H9 (cell line): Measurements from ENCODE around the gene COL5A3. TPM values are rescaled to one million over a fixed set of nuclear protein-coding genes. Genes with fewer than 3 reads are reported as not detected.
A peak's percentile ranks its signal among the peaks of the same experiment; 100 is the strongest.

ENCODE experiments used
- DNase-seq: peaks from one replicate; pipeline ENCODE4 v3.0.0-alpha.2; 2017
- H2AFZ ChIP-seq: one replicate; pipeline ENCODE4 v1.6.1; 2013; ENCODE audit warnings: mild to moderate bottlenecking, low read length, control low read depth, moderate library complexity
- H2AK5ac ChIP-seq: 2 replicates; pipeline ENCODE4 v1.6.1; 2013; ENCODE audit warnings: low read length, control low read depth, mixed read lengths; ENCODE audit not compliant: insufficient read length
- H2BK120ac ChIP-seq: one replicate; pipeline ENCODE4 v1.6.1; 2013; ENCODE audit warnings: low read depth, mild to moderate bottlenecking, low read length, control low read depth, inconsistent platforms; ENCODE audit not compliant: poor library complexity, severe bottlenecking
- H2BK12ac ChIP-seq: 2 replicates; pipeline ENCODE4 v1.6.1; 2013; ENCODE audit warnings: low read length, control low read depth, mixed read lengths, low read depth; ENCODE audit not compliant: insufficient read length
- H2BK15ac ChIP-seq: 2 replicates; pipeline ENCODE4 v1.6.1; 2013; ENCODE audit warnings: low read depth, low read length, control low read depth
- H2BK20ac ChIP-seq: one replicate; pipeline ENCODE4 v1.6.1; 2013; ENCODE audit warnings: low read depth, mild to moderate bottlenecking, low read length, control low read depth, inconsistent platforms; ENCODE audit not compliant: poor library complexity, severe bottlenecking
- H2BK5ac ChIP-seq: 2 replicates; pipeline ENCODE4 v1.6.1; 2013; ENCODE audit warnings: low read length, control low read depth, mixed read lengths; ENCODE audit not compliant: insufficient read length
- H3K14ac ChIP-seq: 2 replicates; pipeline ENCODE4 v1.6.1; 2013; ENCODE audit warnings: low read length, control low read depth; ENCODE audit not compliant: insufficient read depth
- H3K18ac ChIP-seq: 2 replicates; pipeline ENCODE4 v1.6.1; 2013; ENCODE audit warnings: low read depth, mild to moderate bottlenecking, mixed read lengths, low read length, control low read depth; ENCODE audit not compliant: insufficient read length
- H3K23ac ChIP-seq: 2 replicates; pipeline ENCODE4 v1.6.1; 2013; ENCODE audit warnings: low read length, control low read depth, mixed read lengths, low read depth; ENCODE audit not compliant: insufficient read length
- H3K23me2 ChIP-seq: 2 replicates; pipeline ENCODE4 v1.6.1; 2013; ENCODE audit warnings: low read depth, mild to moderate bottlenecking, mixed read lengths, low read length, control low read depth; ENCODE audit not compliant: insufficient read length, poor library complexity, severe bottlenecking
- H3K27ac ChIP-seq: 2 replicates; pipeline ENCODE4 v1.5.1; 2013; ENCODE audit warnings: low read length, control low read depth, mixed read lengths, low read depth; ENCODE audit not compliant: insufficient read length
- H3K27me3 ChIP-seq: 2 replicates; pipeline ENCODE4 v1.6.1; 2013; ENCODE audit warnings: low read length, control low read depth, inconsistent platforms; ENCODE audit not compliant: insufficient read depth
- H3K4ac ChIP-seq: 2 replicates; pipeline ENCODE4 v1.6.1; 2013; ENCODE audit warnings: low read depth, mild to moderate bottlenecking, control low read depth, inconsistent platforms, low read length, moderate library complexity
- H3K4me1 ChIP-seq: 2 replicates; pipeline ENCODE4 v1.6.1; 2013; ENCODE audit warnings: low read length, control low read depth, inconsistent platforms; ENCODE audit not compliant: insufficient read depth
- H3K4me2 ChIP-seq: 2 replicates; pipeline ENCODE4 v1.6.1; 2013; ENCODE audit warnings: low read length, control low read depth, mixed read lengths; ENCODE audit not compliant: insufficient read length, insufficient read depth
- H3K56ac ChIP-seq: 2 replicates; pipeline ENCODE4 v1.6.1; 2013; ENCODE audit warnings: low read depth, mild to moderate bottlenecking, mixed read lengths, low read length, control low read depth; ENCODE audit not compliant: insufficient read length
- H3K79me1 ChIP-seq: 2 replicates; pipeline ENCODE4 v1.6.1; 2013; ENCODE audit warnings: low read depth, mild to moderate bottlenecking, moderate library complexity, low read length, control low read depth, inconsistent platforms; ENCODE audit not compliant: insufficient read depth, poor library complexity, severe bottlenecking
- H3K79me2 ChIP-seq: 2 replicates; pipeline ENCODE4 v1.6.1; 2013; ENCODE audit warnings: low read length, control low read depth, inconsistent platforms; ENCODE audit not compliant: insufficient read depth
- H3K9ac ChIP-seq: 2 replicates; pipeline ENCODE4 v1.6.1; 2013; ENCODE audit warnings: low read length, control low read depth, mixed read lengths; ENCODE audit not compliant: insufficient read length; ENCODE audit errors: extremely low read depth
- H3K9me3 ChIP-seq: one replicate; pipeline ENCODE4 v1.6.1; 2013; ENCODE audit warnings: low read depth, low read length, inconsistent platforms; ENCODE audit not compliant: control insufficient read depth
- H3T11ph ChIP-seq: one replicate; pipeline ENCODE4 v1.6.1; 2013; ENCODE audit warnings: mild to moderate bottlenecking, low read length, control low read depth, inconsistent platforms
- H4K20me1 ChIP-seq: one replicate; pipeline ENCODE4 v1.6.1; 2013; ENCODE audit not compliant: control insufficient read depth, insufficient read length, insufficient read depth
- H4K5ac ChIP-seq: 2 replicates; pipeline ENCODE4 v1.6.1; 2013; ENCODE audit warnings: low read depth, mild to moderate bottlenecking, mixed read lengths, low read length, control low read depth; ENCODE audit not compliant: insufficient read length
- H4K8ac ChIP-seq: replicated peaks from 2 replicates; pipeline ENCODE4 v1.6.1; 2013; ENCODE audit warnings: low read length, control low read depth, mixed read lengths, low read depth; ENCODE audit not compliant: insufficient read length
- H4K91ac ChIP-seq: 2 replicates; pipeline ENCODE4 v1.6.1; 2013; ENCODE audit warnings: low read depth, mild to moderate bottlenecking, moderate library complexity, mixed read lengths, low read length, control low read depth; ENCODE audit not compliant: insufficient read length
- H3K27ac Mint-ChIP-seq, 3 experiments: 2 replicates in 2 of 3; 3 replicates in 1 of 3; pipeline ENCODE4 v1.8.0; 2020 to 2021; ENCODE audit warnings: mixed read lengths in 3 of 3, mild to moderate bottlenecking in 1 of 3, moderate library complexity in 1 of 3
- H3K27me3 Mint-ChIP-seq: 2 replicates; pipeline ENCODE4 v1.8.0; 2021; ENCODE audit warnings: low read depth, mild to moderate bottlenecking, moderate library complexity, mixed read lengths
- H3K36me3 Mint-ChIP-seq, 3 experiments: 2 replicates in 2 of 3; 3 replicates in 1 of 3; pipeline ENCODE4 v1.8.0; 2020 to 2021; ENCODE audit warnings: low read depth in 3 of 3, mixed read lengths in 3 of 3; ENCODE audit not compliant: insufficient read depth in 1 of 3
- H3K4me1 Mint-ChIP-seq, 2 experiments: 2 replicates each; pipeline ENCODE4 v1.8.0; 2020; ENCODE audit warnings: mixed read lengths in 2 of 2
- H3K4me3 Mint-ChIP-seq, 2 experiments: 2 replicates in 1 of 2; 3 replicates in 1 of 2; pipeline ENCODE4 v1.8.0; 2020 to 2021; ENCODE audit warnings: mild to moderate bottlenecking in 2 of 2, mixed read lengths in 2 of 2, moderate library complexity in 1 of 2
- H3K9me3 Mint-ChIP-seq, 2 experiments: 2 replicates in 1 of 2; 3 replicates in 1 of 2; pipeline ENCODE4 v1.8.0; 2020; ENCODE audit warnings: mild to moderate bottlenecking in 2 of 2, mixed read lengths in 2 of 2, moderate library complexity in 1 of 2
- CTCF ChIP-seq: fragments of 200-600 bp; sonication (generic); conservative IDR thresholded peaks from 3 replicates; pipeline ENCODE4 v1.8.0; 2021; ENCODE audit warnings: antibody characterized with exemption, mild to moderate bottlenecking
- WGBS: extraction: QIAGEN DNeasy Blood & Tissue Kit; methylation state at CpG from one replicate; pipeline ENCODE4 v1.1.7; 2013; ENCODE audit warnings: missing lambda C conversion rate, low lambda C conversion rate, mixed read lengths; ENCODE audit not compliant: insufficient read length; ENCODE audit errors: extremely low coverage; 5-methylcytosine and 5-hydroxymethylcytosine counted together
- total RNA-seq: library from RNA; stranded (reverse); gene quantifications from 2 replicates; pipeline ENCODE4 v1.2.1, GENCODE V29; 2021

The COL5A3 gene
- total RNA-seq, 1 experiment from 2014 or later, result 0.72 TPM

GRCh38 chr19:9932835-9933234, 77.5 kb downstream of the COL5A3 start:
- H3K4me2 ChIP-seq, result no peak overlapping the region
- no peaks in the 10 kb centered on the region for H3K27me3 ChIP-seq
- no peak overlapping the region for H3K18ac ChIP-seq
- no peak overlapping the region for H4K5ac ChIP-seq
- H2BK12ac ChIP-seq, result no peak overlapping the region
- H3K4ac ChIP-seq, result no peak overlapping the region
- no peak overlapping the region for H3K4me3 Mint-ChIP-seq
- H3K23me2 ChIP-seq, result peaks cover 10% of the 10 kb centered on the region
- H2BK5ac ChIP-seq, result no peak overlapping the region
- H2BK20ac ChIP-seq, result no peak overlapping the region
- H3T11ph ChIP-seq, result no peak overlapping the region
- 0 out of 5 replicates have a peak, but pooled peaks cover 0 to 3% of the 10 kb centered on the region in 2 experiments for H3K9me3 Mint-ChIP-seq
- peak overlapping the region in 1 of 3 experiments; percentile 9; a peak in 1 of 7 replicates for H3K27ac Mint-ChIP-seq
- no peaks in the 10 kb centered on the region; the same call in 1 of the 2 replicates for H3K79me2 ChIP-seq
- H3K14ac ChIP-seq, result no peak overlapping the region
- no peak overlapping the region for H3K27ac ChIP-seq
- H3K9ac ChIP-seq, result no peak overlapping the region
- no peak overlapping the region for H2AFZ ChIP-seq
- H3K79me1 ChIP-seq, result peaks cover 9% of the 10 kb centered on the region
- no peaks in the 10 kb centered on the region for H3K9me3 ChIP-seq
- peaks cover 12% of the 10 kb centered on the region for H3K27me3 Mint-ChIP-seq
- H2BK120ac ChIP-seq, result no peak overlapping the region
- peaks cover 21 to 34% of the 10 kb centered on the region in 2 experiments for H3K4me1 Mint-ChIP-seq
- H3K36me3 Mint-ChIP-seq, result peaks cover 7 to 10% (median 9%) of the 10 kb centered on the region in 3 experiments
- H3K56ac ChIP-seq, result no peak overlapping the region
- peaks cover 6% of the 10 kb centered on the region; the same call in 1 of the 2 replicates for H3K4me1 ChIP-seq
- no peak overlapping the region for H2BK15ac ChIP-seq
- no peaks in the 10 kb centered on the region for H4K20me1 ChIP-seq
- no peak overlapping the region for H4K91ac ChIP-seq
- H2AK5ac ChIP-seq, result no peak overlapping the region
- H4K8ac ChIP-seq, result no peak overlapping the region
- no peak overlapping the region for H3K23ac ChIP-seq
- no peak for DNase-seq
- WGBS, result no CpG with 5 or more reads among the region's 4 CpGs
- TF ChIP-seq CTCF, result no peak
